ENCODE results near the gene IQCE.
"Not testable (repeated sequence)": the region's sequence is repeated elsewhere in the genome, so short reads cannot be mapped to it uniquely, and the experiment has no call there.

IQCE gene

DNA sequence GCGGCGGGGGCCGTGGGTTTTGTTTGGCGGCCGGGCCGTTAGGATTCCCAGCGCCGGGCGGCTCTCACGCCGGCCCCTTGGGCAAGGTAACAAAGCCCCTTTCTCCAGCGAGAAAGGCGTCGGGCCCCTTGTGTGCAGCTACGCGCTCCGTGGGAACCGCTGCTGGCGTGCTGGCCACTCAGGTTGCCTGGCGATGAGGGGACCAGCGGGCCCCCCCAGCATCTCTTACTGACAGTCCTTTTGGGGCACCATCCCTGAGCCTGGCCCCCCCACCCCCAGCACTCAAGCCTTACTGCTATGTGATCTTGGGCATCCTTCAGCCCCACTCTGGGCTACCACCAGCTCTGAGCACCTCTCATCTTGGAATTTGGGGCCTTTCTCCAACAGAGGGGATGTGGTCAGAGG is 37.4 kb upstream of the IQCE start:
- peak; percentile 37 for DNase-seq

DNA sequence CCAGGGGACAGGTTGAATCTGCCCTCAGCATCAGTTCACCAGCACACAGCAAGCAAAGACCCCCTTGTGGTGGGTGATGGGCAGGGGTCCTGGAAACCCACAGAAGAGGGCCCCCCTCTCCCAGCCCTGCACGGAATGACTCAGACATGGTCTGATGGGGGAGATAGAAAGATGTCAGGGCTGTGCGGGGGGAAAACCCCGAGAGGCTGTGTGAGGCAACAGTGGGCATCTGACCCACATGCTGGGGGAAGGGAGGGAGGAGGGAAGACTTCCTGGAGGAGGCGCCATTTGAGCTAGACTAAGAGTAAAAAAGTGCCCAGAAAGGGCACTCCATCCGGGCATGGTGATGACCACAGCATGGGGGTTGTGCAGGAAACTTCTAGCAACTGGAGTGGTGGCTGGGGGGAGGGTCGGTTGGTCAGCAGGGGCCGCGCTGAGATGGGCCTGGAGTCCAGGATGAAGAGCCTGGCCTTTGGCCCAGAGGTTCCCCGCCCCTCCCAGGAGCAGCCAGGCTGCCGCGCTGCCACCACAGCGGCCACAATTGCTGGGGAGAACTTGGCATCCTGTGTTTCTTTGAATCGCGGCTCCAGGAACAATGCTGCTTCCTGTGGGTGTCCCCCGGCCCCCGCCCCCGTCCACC is 36.7 kb upstream of the IQCE start:
- no peak for DNase-seq

DNA sequence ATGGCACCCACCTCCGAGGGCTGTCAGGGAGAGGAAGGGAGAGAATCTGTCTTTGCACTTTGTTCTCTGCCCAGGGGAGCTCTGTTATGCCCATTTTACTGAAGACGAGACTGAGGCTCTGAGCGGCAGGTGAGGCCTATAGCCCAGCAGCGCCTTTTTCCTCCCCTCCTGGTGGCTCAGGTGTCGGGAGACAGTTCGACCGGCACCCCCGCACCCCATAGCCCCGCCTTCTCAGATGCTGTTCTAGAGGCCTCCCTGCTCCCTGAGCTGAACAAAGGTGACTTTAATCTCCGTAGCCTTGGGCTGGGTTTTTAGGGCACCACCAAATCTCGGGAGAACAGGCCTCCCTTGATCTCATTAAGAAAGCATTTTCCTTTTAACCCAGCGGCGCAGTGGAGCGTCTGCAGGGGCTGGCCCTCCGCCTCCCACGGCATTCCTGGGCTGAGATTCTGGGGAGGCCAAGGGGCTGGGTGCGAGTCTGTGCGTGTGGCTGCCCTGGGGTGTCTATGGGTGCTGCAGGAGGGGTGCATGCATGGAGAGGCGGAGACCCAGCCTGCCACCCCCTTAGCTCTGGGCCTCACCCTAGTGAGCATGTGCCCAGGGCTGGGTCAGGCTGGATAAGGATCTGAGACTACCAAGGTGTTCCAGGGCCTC is 35.9 kb upstream of the IQCE start:
- peak; percentile 46 for DNase-seq

DNA sequence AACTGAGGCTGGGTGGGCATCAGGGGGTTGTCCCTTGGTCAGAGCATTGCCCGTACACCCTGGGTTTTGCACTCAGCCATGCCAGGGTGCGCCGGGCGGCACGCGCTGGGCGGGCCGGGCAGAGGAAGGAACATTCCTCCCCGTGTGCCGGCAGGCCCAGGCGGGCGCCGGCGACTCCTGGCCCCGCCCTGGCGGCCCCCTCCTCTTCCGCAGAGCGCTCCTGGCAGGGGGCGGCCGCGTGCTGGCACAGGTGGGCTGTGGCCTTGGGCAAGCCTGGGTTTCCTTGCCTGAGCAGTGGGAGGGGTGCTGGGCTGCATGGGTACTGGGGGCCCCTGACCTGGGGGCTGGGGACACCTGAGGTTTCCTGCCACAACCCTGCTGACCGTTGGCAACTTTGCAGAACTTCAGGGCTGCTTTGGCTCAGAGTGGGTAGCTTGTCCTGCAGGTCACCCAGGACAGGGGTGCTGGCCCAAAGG is 35.3 kb upstream of the IQCE start:
- no peak for DNase-seq

DNA sequence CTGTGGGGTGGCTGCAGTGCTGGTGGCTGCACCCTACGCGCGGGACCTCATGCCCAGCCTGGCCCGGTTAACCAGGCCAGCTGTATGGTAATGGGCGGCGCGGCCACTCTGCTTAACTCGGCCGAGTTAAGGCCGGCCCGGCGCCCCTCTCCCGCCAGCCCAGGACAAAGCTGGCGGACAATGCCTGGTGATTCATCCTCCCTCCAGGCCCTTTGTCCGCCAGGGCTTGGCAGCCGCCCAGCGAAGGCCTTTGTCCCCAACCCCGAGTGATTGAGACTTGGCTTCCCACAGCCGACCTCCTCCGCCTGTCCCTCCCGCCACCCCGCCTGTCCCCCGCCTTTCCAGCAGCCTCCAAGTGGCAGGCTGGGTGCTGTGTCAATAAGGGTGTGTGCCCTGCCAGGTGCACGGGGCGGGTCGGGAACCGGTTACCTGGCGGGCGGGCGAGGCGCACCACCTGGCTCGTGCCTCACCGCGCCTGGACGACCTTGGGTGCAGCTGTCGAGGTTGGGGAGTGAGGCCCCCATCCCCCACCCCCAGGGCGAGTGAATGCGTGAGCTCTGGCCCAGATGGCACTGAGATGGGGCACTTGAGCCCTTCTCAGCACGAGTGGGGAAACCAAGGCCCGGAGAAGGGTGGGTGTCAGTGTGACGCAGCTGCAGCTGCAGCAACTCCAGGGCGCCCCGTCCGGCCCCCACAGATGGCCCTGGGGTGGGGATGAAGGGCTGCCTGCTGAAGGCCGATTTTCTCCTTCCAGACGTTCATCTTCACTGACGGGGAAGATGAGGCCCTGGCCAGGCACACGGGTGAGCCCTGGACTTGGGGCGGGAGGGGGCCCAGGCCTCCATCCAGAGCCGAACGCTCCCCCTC is 34.6 kb upstream of the IQCE start:
- DNase-seq, result peak; percentile 87

DNA sequence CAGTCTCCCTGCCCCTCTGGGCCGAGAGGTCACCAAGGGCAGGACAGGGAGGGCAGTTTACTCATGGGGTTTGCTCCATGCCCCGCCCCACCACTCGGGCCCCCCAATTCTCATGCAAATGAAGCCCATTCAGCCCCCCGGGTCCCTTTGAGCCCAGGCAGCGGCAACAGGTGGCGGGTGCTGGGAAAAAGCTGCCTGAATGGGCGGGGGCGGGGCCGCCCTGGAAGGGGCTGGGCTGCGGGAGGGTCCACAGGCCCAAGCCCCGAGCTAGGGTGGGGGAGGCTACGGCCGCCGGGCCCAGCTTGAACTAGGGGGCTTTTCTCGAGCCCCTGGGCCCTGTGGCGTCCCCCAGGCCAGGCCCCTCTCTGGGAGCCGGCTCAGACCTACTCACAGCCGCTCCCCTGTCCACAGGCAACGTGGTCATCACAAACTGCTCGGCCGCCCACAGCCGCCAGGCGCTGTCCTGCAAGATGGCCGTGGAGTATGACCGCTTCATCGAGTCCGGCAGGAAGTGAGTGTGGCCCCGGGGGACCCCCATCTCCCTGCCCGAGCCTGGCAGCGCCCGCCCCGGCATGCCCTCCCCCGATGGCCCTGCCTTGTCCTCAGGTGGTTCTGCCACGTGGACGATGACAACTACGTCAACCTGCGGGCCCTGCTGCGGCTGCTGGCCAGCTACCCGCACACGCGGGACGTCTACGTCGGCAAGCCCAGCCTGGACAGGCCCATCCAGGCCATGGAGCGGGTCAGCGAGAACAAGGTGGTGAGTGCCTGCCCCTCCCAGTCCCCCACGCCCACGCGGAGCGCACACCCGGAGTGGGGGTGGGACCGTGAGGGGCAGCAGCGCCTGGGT is 33.7 kb upstream of the IQCE start:
- peak; percentile 47 for DNase-seq

DNA sequence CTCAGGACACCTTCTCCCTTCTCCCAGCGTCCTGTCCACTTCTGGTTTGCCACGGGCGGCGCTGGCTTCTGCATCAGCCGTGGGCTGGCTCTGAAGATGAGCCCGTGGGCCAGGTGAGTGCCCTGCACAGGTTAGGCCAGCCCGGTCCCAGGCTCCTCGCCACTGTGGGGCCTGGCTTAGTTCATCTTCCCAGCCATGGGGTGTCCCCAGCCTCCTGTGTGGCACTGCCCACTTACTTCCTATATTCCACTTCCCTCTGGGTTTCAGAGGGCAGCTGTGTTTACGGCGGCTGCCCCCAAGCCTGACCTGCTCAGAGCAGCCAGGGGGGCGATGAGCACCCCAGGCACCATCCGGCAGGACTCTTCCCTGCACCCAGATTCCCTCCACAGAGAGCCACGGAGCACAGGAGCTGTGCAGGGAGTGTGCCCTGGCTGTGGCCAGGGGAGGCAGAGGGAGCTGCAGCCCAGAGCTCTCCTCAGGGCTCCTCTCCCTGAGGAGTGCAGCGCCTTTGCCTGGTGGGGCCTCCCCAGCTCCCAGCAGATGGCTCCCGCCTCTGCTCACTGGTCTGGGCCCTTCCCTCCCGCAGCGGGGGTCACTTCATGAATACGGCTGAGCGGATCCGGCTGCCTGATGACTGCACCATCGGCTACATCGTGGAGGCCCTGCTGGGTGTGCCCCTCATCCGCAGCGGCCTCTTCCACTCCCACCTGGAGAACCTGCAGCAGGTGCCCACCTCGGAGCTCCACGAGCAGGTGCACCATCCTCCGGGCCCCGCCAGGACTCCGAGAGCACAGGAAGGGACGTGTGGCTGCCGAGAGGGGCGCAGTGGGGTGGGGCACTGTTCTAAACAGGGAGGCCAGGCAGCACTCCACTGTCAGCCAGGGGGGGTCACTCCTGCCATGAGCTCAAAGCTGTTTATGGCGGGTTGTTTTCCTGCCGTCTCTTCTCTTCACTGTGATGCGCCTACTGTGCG is 32.8 kb upstream of the IQCE start:
- DNase-seq, result peak; percentile 67

DNA sequence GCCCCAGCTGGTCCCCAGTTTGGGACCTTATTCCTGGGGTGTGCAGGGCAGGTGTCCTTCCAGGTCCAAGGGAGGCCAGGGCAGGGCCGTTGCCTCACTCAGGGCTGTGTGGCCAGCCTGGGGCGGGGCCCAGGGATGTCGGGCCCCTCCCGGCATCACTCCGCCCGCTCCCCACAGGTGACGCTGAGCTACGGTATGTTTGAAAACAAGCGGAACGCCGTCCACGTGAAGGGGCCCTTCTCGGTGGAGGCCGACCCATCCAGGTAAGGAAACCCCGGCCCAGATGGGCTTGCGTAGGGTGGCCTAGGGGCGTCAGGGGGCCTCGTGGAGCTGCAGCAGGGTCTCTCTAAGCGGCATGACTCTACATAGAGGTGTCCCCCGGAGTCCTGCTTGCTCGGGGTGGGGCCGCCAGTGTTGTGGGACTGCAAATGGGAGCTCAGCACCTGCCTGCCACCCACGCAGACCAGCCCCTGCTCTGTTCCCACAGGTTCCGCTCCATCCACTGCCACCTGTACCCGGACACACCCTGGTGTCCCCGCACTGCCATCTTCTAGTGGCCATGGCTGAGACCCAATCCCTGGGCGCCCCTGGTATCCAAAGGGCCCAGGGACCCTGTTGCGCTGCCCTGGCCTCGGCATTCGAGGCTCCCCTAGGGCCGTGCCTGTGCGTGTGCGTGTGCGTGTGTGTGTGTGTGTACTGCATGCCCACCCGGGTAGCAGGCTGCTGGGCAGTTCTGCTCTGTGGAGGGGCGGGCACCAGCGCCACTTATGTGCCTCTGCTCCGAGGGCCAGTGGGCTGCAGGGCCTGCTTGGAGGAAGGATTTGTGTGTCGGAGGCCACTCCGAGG is 31.9 kb upstream of the IQCE start:
- no peak for DNase-seq

DNA sequence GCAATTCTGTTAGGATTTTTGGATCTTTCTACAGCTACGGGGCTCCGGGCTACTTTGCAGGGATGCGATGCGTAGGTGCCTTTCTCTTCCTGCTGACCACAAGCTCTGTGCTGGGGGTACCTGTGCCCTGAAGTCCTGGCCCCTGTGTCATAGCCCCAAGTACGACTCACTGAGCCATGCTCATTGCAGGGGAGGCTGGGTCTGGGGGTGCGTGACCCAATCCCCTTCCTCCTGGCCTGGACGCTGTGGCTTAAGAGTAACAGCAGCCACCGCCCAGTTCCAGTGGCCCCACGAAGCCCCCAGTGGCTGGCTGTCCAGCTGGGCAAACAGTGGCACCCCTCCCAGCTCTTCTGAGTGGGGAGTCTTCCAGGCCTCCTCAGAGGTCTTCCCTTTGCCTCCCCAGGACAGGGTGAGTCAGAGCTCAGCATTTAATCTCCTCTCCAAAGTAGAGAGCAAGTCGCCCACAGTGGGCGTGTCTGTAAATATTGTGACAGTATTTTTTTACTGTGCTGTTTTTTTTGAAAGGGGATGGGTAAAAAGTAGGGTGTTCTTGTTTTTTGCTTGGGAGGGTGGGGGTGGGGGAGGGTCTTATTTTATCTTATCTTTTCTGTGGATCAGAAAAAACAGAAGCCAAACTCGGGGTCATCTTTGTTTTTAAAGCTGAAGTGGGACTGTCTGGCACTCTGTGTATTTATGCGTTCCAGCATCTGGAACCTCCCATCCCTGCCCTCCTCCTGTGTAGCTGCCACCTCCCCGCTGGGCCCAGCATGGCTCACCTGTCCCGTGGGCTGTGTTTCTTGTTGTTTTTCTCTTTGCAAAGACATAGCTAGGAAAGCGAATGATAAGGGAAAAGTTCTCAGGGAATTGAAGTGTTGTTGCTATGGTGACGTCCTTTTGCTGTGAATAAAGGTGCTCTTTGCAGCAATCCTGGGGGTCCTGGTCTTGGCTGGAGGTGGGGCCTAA is 31.0 kb upstream of the IQCE start:
- DNase-seq, result no peak

DNA sequence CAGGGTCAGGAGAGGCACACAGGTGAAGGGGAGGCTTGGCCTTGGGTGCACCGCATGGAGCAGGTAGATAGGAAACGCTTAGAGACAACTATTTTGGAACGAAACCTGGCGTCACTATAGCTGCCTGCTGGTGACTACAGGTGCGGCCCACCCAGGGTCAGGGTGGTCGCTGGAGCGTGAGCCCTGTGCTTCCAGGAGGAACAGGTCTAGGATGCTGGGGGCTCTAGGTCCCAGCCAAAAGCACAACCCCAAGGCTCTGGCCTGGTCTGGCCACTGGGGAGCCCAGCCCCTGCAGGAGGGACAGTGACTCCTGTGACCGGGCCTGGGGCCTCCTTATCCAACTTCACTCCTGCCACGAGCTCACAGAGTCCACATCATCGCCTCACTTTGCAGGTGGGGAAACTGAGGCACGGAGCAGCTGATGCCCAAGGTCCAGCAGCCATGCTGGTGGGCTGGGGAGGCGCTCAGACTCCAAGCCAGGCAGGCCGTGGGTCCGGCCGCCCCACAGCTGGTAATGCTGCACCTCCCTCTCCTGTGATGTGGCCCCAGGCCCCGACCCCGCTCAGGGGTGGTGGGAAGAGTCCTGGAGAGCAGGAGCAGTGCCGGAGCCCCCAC is 30.2 kb upstream of the IQCE start:
- DNase-seq, result no peak

DNA sequence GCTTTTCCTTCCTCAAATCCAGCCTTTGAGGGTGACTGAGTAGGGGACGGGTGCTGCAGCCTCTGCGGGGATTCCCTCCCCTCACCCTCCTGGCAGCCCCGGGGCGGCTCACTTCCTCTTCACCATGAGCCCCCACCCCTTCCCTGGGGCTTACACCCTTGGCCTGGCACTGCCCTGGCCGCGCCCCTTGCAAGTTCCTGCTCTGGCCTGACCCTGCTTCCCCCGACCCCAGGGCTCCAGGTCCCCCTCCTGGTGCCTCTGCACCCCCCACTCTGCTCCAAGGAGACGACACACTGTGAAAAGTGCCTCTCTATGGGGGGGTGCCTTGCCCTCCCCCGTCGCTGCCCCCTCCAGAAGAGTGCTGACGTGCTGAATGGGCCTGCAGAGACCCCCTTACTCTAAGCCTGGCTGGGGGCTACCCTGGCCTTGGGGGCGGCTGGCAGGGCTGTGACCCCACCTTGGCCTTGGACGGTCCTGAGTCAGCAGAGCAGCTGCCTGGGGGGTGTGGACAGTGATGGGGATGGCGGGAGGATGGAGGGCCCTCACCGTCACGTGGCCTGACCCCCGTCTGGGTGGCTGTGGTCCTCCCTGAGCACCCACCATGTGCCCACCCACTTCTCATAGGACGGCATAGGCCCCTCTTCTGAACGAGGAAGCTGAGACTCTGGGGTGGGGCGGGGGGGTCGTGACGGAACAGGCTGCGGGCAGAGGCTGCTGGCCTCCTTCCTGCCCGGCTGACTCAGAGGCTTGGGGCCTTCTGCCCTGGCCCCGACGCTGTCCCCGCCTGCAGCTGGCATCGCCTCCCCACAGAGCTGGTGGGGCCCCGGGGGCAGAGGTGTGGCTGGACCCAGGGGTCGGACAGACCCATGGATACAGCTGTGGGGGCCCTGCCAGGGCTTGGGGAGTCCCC is 29.4 kb upstream of the IQCE start:
- DNase-seq, result no peak

DNA sequence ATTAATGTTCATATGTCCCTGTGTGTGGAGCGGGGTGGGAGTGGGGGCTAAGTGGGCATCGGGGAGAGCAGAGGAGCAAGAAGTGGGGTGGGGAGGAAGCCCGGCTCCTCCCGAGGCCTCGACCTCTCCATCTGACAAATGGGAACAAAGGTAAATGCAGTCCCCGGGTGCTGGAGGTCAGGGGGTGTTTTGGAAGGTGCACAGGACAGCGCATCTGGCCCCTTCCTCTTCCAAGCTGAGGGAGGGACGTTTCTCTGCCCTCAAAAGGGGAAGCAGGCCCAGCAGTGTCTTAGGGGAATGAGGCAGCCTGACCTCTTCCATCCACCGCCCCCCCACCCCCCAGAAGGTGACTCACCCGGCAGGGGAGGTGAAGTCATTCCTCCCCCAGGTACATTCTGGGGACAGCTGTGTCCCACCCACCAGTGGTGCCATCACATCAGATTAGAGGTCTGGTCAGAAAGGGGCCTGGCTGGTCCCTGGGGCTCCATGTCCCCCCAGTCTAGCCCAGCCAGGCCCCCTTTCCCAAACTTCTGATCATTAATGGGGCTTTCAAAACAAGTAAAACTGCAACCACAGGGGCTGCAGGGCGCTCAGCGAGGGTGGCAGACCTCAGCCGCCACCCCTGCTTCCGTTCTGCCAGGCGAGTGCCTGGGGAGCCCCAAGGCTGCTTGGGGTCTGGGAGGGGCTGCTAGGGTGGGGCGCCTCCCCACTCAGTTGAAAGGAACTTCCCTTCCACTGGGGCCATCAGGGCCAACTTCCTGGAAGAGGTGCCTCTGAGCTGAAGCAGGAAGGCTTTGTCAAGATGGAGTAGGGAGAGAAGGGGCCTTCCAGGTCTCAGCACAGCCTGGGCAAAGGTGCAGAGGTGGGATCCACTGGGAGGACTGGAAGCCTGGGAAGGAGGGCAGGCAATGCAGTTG is 28.4 kb upstream of the IQCE start:
- peak; percentile 54 for DNase-seq

DNA sequence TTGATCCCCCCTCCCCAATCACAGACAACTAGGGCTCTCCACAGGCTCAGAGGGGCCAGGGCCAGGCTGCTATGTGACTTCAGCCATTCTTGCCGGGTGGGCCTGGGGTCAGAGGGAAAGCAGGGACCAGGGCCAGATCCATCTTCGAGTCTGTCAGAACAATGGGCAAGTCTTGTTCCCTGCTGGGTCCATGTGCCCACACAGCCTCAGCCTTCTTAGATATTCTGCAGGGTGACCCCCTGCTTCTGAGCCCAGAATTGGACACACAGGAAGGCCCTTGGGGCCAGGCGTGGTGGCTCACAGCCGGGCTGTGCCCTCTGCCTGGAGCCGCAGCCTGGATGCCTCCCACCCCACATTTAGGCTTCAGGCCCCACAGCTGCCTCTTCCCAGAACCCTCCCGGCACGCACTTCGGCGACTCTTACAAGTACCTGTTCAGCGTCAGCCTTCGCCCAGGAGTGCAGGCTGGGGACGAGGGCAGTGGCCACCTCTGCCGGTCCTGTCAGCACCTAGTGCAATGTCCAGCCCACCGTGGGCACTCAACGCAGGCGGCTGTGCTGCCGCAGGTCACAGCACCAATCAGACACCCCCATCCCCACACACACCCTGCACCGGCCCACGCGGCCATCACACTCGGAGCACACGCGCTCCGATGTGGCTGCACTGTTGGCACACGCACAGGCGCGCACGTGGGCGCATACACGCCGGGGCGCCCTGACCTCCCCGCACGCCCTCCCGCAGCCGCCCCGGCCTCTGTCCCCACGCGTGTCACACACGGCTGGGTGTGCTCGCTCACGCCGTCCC is 27.6 kb upstream of the IQCE start:
- peak; percentile 63 for DNase-seq

DNA sequence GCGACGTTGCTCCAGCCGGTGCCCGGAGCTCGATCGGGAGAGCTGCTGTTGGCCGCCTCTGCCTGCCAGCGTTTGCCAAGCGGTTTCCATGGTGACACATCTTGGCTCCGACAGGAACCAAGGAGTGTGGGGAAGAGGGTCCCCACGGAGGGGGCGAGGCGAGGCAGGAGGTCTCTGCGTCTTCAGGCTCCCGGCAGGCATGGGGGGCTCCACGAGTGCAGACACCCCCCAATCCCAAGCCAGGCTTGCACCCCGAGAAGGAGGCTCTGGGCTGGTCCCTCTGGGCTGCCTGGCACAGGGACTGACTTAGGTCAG is 27.0 kb upstream of the IQCE start:
- not testable (repeated sequence) for DNase-seq

DNA sequence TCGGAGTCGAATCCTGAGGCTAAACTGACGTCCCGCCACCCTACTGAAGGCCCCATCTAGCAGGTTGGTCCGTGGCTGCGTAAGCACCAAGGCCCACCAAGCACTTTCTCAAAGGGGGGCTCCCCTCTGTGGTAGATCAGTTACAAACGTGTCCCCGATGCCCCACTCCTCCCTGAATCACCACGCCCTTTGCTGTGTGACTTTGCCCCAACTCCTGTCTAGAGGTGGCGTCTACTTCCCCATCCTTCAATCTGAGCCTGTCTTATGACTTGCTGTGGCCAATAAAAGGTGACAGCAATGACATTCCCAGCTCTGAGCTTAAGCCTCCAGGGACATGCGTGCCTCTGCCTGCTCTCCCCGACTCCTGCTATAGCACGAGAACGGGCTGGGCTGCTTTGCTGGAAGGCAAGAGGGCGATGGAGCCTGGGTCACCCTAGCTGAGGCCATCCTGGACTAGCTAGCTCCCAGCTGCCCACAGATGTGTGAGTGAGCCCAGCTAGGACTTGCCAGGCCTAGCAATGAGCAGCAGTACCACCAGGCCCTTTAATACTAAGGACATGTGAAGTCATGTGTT is 26.5 kb upstream of the IQCE start:
- DNase-seq, result not testable (repeated sequence)

DNA sequence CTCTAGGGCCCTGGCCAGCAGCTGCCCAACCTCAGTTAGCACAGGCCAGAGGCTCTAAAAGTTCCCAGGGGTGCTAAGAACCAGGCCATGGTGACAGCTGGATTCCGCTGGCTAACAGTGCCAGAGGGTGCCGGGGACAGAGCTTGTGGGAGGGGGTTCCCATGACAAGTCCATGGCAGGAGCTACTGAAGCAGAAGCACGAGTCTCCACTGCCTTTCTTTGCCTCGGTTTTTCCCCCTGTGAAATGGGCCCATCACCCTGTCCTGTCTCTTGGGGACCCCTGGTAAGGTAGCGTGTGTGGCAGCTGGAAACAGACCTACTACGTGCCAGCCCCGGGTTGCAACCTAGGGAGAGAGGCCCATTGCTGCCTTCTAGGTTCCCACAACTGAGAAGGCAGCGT is 26.0 kb upstream of the IQCE start:
- not testable (repeated sequence) for DNase-seq
